Astrocyte (in vitro differentiated cells and primary cell): ENCODE data around the gene RMND1.

Source experiments
- EZH2 ChIP-seq: IDR thresholded peaks from 2 replicates; pipeline ENCODE4 v1.6.1; 2012; ENCODE audit warnings: mild to moderate bottlenecking, low read length, inconsistent platforms; ENCODE audit not compliant: insufficient read depth
- TF ChIP-seq, protein P1 (sequence below): IDR thresholded peaks from 2 replicates; pipeline ENCODE4 v1.5.1; 2011; ENCODE audit warnings: low read depth, mild to moderate bottlenecking, inconsistent platforms, low read length, moderate library complexity; ENCODE audit not compliant: insufficient read depth

DNA sequence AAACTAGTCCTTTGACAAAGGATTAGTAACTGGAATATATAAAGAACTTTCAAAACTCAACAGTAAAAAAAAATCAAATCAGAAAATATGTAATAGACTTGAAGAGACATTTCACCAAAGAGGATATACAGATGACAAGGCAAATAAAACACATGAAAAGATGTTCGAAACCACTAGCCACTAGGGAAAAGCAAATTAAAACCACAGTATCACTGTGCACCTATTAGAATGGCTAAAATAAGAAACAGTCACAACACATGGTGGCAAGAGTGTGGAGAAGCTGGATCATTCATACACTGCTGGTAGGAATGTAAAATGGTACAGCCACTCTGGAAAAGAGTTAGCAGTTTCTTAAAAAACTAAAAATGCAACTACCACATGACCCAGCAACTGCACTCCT, 75.5 kb downstream of the RMND1 start:
- TF ChIP-seq EZH2: no peak
- TF ChIP-seq, protein P1, sequence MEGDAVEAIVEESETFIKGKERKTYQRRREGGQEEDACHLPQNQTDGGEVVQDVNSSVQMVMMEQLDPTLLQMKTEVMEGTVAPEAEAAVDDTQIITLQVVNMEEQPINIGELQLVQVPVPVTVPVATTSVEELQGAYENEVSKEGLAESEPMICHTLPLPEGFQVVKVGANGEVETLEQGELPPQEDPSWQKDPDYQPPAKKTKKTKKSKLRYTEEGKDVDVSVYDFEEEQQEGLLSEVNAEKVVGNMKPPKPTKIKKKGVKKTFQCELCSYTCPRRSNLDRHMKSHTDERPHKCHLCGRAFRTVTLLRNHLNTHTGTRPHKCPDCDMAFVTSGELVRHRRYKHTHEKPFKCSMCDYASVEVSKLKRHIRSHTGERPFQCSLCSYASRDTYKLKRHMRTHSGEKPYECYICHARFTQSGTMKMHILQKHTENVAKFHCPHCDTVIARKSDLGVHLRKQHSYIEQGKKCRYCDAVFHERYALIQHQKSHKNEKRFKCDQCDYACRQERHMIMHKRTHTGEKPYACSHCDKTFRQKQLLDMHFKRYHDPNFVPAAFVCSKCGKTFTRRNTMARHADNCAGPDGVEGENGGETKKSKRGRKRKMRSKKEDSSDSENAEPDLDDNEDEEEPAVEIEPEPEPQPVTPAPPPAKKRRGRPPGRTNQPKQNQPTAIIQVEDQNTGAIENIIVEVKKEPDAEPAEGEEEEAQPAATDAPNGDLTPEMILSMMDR: peak; percentile 4
